NCI-H2227 (cell line): Measurements from ENCODE around the gene HSDL2.
A peak's percentile ranks its signal among the peaks of the same experiment; 100 is the strongest.

Experiments used
- DNase-seq: peaks from one replicate; lab custom pipeline; 2025; ENCODE audit not compliant: unreplicated experiment; lab: John Stamatoyannopoulos, UW

The HSDL2 gene

DNA sequence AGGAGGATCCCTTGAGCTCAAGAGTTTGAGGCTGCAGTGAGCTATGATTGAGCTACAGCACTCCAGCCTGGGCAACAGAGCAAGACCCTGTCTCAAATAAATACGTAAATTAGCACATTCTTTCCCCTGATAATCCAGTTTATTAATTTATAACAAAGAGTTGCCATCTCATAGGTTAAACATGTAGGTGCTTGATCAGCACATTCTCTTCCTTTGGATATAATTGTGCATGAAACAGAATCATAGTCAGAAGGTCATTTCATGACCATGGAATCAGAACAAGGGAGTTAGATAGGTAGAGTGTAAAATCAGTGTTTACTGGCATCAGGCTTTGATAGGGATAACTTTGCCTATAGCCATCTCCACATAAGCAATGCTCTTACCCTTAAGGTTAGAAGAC lies 63.7 kb downstream of the HSDL2 start:
- DNase-seq, result no peak

DNA sequence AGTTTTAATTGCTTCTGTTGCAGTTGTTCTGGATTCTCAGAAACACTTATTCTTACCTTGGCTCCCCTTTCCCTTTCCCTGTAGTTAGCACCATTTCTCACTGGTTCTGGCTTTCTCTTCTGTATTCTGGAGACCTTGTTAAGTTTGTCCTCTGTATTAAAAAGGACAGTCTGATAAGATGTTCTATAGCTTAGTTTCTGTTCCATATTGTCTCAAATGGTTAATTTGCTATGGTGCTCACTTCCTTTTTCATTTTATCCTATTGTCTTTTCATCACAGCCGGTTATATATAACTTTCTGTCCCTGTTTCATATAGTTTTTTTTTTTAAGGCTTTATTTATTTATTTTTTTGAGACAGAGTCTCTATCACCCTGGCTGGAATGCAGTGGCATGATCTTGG lies 65.3 kb downstream of the HSDL2 start:
- no peak for DNase-seq

DNA sequence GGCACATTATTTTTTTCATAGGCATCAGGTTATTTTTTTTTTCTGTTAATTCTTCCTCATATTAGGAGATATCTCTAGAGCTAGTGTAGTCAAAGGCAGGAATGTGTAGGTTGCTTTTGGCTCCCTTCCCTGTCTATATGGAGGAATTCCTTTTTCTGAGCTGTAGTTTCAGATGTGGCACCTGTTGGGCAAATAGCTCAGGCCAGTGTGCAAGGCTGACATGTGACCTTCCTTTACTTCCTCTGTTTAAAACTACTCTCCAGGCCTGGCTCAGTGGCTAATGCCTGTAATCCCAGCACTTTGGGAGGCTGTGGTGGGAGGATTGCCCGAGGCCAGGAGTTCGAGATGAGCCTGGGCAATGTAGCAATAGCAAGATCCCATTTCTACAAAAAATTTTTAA lies 66.2 kb downstream of the HSDL2 start:
- no peak for DNase-seq

DNA sequence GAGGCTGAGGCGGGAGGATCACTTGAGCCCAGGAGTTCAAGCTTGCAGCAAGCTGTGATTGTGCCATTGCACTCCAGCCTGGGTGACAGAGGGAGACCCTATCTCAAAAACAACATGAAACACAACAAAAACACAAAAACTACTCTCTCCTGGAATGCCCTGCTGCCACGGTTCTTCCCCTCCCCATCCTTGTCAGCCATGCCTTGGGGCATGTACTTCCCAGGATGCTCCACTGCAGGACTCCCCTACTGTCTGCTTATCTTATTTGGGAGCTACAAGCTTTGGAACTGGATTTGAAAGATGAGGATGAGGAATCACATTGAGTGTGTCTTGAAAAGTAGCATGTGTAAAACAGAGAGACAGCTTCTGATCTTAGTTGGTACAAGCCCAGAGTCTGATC lies 66.6 kb downstream of the HSDL2 start:
- DNase-seq, result no peak

DNA sequence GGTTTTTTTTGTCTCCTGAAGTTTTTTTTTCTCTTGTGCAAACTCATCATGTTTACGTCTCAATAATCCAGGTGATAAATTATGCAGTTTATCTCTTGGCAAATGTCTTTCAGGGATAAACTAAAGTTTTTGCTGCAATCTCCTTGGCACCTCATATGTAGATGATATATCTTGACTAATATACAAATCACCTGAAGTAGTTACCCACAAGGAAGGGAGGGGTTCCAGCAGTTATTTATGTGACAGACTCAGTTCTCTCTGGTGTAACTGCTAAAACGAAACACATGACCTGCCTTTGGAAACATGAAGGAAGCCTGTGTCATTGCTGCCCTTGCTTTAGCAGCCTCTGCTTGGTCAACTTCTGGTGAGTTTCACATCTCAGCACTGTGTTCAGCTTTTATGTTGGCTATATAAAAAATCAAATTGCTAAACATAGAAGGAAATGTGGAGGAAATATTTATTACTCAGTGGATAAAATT lies 67.4 kb downstream of the HSDL2 start:
- DNase-seq, result no peak

DNA sequence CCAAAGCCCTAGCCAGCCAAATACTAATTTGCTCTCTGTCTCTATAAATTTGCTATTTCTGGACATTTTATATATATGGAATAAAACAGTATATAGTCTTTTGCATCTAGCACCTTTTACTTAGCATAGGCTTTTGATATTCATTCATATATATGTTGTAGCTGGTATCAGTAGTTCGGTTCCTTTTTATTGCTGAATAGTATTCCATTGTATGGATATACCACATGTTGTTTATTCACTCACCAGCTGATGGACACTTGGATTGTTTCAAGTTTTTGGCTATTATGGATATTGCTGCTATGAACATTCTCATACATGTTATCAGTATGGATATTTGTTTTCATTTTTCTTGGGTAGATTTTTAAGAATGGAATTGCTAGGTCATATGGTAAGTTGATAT lies 82.9 kb downstream of the HSDL2 start:
- DNase-seq, result no peak

DNA sequence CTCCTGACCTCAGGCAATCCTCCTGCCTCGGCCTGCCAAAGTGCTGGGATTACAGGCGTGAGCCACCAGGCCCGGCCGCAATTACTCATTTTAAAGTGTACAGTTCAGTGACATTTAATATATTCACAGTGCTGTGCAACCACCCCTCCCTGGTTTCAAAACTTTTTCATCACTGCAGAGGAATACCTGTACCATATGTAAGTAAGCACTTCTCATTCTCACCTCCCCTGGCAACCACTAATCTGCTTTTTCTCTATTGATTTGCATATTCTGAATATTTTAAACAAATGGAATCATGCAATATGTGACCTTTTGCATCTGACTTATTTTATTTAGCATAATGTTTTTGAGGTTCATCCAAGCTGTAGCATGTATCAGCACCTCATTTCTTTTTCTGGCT lies 85.4 kb downstream of the HSDL2 start:
- no peak for DNase-seq

DNA sequence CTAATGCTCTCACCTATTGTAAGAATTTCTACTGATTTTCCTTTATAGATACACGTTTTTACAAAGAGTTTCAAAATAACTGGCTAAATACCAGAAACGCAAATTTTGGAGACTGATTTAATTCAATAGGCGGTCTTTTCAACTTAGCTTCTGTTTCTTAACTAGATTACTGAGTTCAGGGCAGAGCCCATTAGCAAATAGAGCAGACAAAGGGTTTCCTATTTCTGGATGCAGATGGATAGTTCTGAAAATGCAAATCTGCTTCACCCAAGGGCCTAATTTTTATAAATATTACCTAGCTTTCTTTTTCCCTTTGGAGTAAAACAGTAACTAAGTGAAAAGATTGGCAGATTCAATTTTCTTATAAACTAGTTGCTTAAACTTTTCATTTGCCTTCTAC lies 93.1 kb downstream of the HSDL2 start:
- DNase-seq, result no peak

DNA sequence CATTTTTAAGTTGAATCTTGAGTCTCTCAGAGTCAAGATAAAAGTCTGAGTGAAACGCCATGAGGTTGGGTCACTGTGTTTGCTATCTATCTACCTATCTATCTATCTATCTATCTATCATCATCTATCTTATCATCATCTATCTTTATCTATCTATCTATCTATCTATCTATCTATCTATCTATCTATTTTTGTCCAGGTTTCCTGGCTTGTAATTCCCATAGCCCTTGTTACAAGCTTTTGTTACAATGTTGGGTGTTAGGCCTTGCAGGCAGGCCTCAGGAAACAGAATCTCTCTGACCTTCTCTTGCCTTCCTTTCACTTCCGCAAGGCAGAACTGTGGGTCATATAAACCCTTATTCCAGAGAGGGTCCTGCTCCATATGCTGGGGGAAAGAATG lies 94.1 kb downstream of the HSDL2 start:
- DNase-seq, result no peak

DNA sequence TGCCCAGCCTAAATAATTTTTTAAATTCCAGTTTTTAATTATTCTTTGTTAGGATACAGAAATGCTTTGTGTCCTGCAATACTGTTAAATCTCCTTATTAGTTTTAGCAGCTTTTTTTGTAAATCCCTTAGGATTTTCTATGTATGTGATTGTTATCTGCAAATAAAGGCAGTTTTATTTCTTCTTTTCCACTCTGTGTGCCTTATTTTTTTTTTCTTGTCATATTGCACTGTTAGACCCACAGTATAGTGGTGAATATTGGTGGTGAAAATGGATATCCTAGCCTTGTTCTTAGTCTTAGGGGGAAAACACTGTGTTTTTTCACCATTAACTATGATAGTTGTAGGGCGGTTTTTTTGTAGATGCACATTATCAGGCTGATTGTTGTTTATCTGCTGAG lies 95.4 kb downstream of the HSDL2 start:
- DNase-seq, result no peak

DNA sequence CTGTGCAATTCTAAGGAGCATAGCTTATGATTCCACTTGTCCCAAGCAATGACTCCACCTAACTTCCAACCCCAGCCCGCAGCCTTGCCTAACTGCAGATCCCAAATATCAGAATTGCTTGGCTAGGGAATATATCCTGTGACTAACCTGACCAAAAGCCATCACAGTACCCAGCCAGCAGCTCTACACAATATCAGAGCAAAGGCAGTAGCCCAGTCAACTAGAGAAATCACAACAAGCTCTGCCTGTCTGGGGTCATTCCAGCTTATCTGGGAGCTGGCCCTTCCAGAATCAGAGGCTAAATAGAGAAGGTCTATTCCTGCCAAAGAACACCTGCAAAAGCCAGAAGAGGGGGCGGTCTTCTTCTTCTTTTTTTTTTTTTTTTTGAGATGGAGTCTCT lies 97.4 kb downstream of the HSDL2 start:
- no peak for DNase-seq

DNA sequence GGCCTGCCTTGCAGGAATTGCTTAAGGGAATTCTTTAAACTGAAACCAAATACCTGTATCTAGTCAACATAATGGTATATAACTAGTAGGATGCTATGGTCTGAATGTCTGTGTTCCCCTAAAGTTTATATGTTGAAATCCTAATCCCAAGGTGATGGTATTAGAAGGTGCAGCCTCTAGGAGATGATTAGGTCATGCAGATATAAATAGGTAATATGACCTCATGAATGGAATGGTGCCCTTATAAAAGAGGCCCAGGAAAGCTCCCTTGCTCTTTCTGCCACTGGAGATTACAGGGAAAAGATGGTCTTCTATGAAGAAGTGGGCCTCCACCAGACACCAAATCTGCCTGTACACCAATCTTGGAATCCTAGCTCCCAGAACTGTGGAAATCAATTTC lies 99.3 kb downstream of the HSDL2 start:
- no peak for DNase-seq

DNA sequence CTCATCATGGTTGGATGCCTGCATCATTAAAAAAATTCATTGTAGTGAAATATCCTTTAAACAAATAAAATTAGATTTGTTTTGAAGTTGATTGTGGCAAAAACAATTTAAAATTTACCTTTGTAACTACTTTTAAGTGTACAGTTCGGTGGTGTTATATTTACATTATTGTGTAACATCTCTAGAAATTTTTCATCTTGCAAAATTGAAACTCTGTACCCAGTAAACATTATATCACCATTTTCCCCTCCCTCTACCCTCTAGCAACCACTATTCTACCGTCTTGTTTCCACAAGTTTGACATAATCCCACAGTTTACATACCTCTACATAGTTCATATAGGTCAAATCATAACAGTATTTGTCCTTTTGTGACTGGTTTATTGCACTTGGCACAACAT lies 104.7 kb downstream of the HSDL2 start:
- DNase-seq, result no peak

DNA sequence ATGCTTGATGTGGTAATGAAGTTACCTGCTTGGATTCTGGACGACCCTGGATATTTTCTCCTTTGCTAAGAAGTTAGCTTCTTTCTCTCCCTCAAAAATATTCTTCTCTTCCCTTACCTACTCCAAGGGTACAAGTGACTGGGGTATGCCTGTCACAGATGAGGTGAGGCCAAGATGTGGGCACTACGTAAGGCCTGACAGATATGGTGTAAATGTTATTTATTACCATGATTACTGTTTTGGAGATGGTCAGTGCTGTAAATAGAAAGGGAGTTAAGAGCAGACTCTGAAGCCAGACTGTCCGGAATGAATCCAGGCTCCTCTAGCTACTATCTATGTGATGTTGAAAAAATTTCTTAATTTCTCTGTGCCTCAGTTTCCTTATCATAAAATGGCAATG lies 105.7 kb downstream of the HSDL2 start:
- DNase-seq, result no peak

DNA sequence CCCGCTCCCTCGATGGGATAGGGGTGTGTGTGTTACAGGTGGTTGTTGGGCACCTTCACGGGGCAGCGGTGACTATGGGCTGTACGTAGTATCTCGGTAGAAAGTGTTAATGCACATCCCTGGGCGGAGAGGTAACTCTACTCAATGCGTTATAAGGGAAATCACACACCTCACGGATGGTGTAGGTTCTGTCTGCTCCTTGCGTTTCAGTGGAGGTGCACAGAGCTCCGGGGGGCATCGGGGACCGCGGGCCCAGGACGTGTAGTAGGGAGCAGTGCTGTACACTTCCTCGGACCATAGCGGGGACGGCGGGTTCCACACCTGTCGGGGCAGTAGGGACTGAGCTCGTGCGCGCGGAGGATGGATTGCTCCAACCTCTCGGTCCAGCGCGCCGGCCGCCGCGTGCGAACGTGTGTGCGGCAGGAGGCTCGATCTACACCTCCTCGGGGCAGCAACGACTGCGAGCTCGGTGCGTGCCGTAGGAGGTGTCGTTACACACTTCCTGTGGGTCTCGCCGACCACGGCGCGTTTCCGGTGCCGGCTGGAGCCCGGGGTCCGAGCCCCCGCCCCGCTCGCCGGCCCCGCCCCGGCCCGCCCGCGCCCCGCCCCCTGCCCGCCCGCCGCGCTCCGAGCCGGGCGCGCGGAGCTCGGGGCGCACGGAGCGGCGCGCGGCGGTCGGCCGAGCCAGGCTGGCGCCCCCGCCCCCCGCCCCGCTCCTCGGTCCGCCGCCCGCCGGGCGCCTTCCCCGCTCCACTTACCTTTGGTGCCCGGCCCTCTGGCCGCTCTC lies 106.5 kb downstream of the HSDL2 start, which contains the start of gene KIAA1958:
TSS of gene KIAA1958 (plus strand) at position 607 of the 787 bp plus-strand sequence. CDS start 87,254 bp downstream, outside the sequence.
- DNase-seq, result peak; percentile 89

DNA sequence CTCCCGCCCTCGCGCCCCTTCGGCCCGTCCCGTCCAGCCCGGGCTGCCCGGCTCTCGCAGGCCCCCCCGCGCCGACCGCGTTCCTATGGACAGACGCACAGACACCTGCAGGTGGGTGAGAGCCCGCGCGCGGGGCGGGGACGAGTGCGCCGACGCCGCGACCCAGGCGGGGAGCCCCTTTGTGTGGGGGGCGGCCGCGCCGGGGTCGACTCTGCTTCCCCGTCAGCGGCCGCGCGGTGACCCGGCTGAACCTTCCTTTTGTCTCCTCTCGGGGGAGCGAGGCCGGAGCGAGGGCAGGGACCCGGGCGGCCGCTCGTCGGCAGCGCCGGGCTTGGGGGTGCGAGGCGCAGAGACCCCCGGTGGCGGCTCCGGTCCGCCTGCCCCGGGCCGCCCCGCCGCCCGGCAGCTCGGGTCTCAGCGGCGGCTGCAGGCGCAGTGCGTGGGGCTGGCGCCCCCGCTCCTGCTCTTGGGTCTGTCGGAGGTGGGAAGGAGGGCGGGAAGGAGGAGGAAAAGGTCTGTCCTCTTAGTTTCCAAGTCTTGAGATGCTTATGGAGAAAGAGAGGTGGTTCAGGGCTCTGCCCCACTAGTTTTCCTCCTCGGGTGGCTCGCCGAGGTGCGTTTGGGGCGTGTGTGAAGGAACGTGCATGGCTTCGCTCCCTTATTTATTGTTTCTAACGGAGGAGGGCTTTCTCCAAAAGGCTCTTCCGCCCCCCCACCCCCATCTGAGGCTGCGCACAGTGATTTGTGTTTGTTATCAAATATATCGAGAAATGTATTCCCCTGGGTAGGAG lies 107.3 kb downstream of the HSDL2 start:
- peak; percentile 72 for DNase-seq

DNA sequence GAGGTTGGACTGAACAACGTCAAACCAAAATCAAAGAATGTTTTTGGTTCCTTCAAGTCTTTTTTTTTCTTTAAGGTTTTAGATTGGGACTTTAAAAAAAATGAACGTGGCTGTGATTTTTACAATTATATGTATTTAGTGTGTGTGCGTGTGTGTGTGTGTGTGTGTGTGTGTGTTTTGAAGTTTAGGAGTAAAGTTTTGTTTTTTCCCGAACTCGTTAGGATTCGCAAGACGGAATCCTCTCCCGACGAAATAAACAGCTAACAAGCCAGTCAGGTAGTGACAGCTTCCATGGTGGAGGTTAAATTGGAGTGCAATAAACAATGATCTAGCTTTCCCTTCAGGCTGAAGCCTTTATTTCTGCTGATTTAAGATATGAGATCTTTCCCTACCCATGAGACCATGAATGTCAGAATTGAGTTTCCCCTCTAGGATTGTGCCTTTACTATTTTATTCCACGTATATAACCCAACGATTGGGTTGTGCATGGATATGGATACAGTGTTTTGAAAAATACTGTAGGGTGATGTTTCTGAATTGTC lies 108.0 kb downstream of the HSDL2 start:
- DNase-seq, result peak; percentile 10

DNA sequence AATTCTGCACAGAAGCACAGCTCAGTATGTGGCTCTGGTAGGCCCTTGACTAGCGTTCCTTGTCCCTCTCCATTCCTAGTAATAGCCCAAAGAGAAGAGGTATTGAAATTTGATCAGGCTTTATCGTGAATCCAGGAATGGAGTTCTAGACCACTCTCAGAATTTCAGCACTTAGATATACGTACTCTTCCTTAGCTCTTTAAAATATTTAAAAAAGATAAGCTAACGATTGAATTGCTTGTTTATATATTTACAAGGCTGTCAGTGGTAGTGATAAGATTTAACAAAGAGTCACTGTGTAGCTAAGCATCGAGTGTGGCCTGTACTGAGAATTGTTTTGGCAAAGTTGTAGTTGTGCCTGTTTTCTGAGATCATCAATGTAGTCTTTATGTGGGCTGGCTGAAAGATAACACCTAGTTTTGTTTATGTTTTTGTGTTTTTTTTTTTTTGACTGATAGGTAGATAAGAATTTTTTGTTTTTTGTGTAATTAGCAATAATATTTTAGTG lies 109.2 kb downstream of the HSDL2 start:
- DNase-seq, result no peak

DNA sequence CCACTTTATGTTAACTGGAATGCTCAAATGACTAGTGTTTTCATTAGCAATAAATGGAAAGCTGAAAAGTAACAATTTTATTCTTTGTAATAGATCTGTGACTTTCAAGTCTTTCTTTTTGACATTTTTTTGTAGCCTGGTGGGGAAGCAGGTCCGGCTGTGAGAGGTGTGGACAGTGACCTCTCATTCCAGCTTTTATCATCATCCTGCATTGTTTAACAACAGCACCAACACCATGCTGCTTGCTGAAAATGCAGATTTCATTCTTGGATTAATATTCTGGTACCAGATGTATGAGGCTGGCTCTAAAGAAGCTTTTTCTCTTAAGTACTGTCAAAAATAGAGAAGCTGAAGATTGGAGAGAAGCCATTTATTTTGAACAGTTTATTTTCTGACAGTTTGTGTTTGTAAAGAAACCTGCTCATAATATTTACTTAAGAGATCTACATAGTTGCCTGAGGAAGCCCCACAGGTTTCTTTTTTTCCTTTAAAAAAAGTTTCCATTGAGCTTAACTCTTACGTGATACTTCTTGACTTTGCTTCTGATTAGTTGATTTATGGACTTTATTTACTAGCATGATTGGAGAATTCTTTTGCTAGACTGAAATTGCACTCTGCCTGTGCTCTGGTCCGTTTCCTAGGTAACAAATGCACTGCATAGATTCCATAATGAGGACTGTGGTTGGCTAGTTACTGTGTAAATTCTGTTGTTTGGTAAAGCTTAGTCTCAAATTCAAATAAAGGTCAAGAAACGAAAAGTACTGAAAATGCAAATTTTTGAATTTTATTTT lies 110.2 kb downstream of the HSDL2 start:
- peak; percentile 27 for DNase-seq

DNA sequence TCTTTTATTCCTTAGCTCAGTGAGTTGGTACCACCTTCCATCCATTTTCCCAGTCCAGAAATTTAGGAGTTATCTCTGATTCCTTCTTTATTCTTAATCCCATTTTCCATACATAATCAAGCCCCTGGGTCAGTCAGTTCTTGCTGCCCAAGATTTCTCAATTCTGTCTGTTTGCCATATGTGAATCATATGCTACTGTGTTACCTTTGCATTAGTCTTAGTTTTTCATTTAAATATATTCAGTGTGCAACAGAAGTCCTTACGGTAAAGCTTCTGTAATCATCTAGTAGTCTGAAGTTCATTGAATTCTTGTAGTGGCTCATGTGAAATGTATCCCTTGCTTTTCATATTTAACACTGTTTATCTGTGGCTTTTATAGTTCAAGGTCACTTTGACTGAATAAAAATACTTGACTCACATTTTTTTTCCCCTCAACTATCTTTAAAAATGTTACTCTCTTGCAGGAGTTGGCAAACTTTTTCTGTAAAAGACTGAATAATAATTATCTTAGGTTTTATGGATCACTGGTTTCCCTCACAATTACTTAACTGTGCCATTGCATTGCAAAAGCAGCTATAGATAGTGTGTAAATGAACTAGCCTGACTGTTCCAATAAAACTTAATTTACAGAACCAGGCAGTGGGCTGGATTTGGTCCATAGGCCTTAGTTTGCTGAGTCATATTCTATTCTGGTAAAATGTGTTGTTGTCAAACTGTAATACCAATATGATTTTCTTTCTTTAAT lies 113.7 kb downstream of the HSDL2 start:
- no peak for DNase-seq
